Tibial nerve (tissue), 4 donors: ENCODE data around the gene ABCG5.

Experiments
- EP300 ChIP-seq, 2 donors: sonication (generic); formaldehyde crosslinking; IDR thresholded peaks; one replicate each; pipeline ENCODE4 v1.6.1; 2017; ENCODE audit warnings: antibody characterized with exemption in 2 of 2, mild to moderate bottlenecking in 1 of 2
- POLR2A ChIP-seq, 2 donors: fragments of 450-650 bp; IDR thresholded peaks; one replicate each; pipeline ENCODE4 v1.6.1; 2017; ENCODE audit warnings: antibody characterized with exemption in 2 of 2, mild to moderate bottlenecking in 2 of 2, moderate library complexity in 2 of 2
- TF ChIP-seq, protein P1 (sequence below), 5 experiments: fragments of 200-600 bp in 3 of 5; fragments of 450-650 bp in 2 of 5; sonication (generic) in 3 of 5; IDR thresholded peaks; one replicate each; pipeline ENCODE4 v1.5.1; 2016 to 2019; ENCODE audit warnings: antibody characterized with exemption in 5 of 5, mild to moderate bottlenecking in 3 of 5, moderate library complexity in 2 of 5

DNA sequence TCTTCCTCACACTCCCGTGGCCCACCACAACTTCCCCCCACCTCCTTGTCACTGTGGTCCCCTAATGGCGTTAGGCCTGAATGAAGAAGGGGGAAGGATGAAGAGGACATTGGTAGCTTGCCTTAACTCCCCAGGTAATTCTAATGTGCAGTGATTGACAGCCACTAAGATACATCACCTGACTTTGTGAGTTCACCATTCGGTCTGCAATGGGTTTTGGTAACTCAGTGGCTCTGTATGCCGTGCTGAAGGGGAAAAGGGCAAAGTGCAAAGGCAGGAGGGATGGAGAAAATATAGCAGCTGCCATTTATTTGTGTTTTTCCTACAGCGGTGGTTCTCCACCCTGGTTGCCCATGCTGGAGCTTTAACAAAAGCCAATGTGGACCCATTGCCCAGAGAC lies 42.3 kb upstream of the ABCG5 start:
- TF ChIP-seq, protein P1, sequence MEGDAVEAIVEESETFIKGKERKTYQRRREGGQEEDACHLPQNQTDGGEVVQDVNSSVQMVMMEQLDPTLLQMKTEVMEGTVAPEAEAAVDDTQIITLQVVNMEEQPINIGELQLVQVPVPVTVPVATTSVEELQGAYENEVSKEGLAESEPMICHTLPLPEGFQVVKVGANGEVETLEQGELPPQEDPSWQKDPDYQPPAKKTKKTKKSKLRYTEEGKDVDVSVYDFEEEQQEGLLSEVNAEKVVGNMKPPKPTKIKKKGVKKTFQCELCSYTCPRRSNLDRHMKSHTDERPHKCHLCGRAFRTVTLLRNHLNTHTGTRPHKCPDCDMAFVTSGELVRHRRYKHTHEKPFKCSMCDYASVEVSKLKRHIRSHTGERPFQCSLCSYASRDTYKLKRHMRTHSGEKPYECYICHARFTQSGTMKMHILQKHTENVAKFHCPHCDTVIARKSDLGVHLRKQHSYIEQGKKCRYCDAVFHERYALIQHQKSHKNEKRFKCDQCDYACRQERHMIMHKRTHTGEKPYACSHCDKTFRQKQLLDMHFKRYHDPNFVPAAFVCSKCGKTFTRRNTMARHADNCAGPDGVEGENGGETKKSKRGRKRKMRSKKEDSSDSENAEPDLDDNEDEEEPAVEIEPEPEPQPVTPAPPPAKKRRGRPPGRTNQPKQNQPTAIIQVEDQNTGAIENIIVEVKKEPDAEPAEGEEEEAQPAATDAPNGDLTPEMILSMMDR (IDR thresholded peaks at IDR 0.05) = no peak
- TF ChIP-seq POLR2A (IDR thresholded peaks at IDR 0.05) (no peak), EP300 (IDR thresholded peaks at IDR 0.05) (no peak)
